ENCODE results near the gene ZNF763.

ZNF763 gene

DNA sequence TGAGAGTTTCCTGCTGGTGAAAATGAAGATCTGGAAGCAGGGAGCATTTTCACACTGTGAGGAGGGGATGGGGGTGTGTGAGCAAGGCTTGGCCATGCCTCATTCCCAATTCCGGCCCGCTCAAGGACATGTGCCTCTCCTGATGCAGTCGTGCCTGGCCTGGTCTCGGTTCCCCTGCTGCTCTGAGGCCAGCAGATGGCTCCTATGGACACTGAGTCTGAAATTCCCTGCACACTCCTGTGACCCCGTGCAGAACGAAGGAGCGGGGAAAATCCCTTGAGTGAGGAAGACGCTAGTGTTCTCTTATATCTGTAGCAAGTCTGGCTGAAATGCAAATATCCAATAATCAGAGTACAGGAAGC lies 363 bp upstream of the ZNF763 start:
- DNase-seq, result no peak
- H3K4me1 ChIP-seq, result peaks cover 0 to 27% (median 14%) of the 10 kb centered on the region in 4 donors
- intact Hi-C loops (cut with DNase I; ENCODE audit: low total_unique reads), result loop anchor here (2.0 kb wide), 3 partner anchors 24 to 176 kb away; partner anchors contain the start of genes ZNF20 and ZNF700

GRCh38 chr19:11970174-11970573 lies 5.3 kb downstream of the ZNF763 start:
- Histone ChIP-seq H3K36me3 (peaks cover 0 to 8% (median 6%) of the 10 kb centered on the region in 3 donors), H3K4me1 (peaks cover 0 to 14% (median 6%) of the 10 kb centered on the region in 4 donors), H3K27ac (no peak overlapping the region), H3K27me3 (no peaks in the 10 kb centered on the region), H3K4me3 (no peak overlapping the region), H3K9me3 (peaks cover 0 to 8% (median 0%) of the 10 kb centered on the region in 3 donors)
- TF ChIP-seq, protein P1, sequence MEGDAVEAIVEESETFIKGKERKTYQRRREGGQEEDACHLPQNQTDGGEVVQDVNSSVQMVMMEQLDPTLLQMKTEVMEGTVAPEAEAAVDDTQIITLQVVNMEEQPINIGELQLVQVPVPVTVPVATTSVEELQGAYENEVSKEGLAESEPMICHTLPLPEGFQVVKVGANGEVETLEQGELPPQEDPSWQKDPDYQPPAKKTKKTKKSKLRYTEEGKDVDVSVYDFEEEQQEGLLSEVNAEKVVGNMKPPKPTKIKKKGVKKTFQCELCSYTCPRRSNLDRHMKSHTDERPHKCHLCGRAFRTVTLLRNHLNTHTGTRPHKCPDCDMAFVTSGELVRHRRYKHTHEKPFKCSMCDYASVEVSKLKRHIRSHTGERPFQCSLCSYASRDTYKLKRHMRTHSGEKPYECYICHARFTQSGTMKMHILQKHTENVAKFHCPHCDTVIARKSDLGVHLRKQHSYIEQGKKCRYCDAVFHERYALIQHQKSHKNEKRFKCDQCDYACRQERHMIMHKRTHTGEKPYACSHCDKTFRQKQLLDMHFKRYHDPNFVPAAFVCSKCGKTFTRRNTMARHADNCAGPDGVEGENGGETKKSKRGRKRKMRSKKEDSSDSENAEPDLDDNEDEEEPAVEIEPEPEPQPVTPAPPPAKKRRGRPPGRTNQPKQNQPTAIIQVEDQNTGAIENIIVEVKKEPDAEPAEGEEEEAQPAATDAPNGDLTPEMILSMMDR (IDR thresholded peaks at IDR 0.05), result no peak
- intact Hi-C loops (cut with DNase I; ENCODE audit: low total_unique reads), result no loop called here
- no peak for DNase-seq

More for the DNA sequence above, 363 bp upstream of the ZNF763 start:
- TF ChIP-seq, protein P1 (IDR thresholded peaks at IDR 0.05), result peak in 1 of 2 experiments; percentile 18
- peak overlapping the region; percentile 59 to 63 for H3K4me3 ChIP-seq
- no peaks in the 10 kb centered on the region for H3K9me3 ChIP-seq
- H3K27me3 ChIP-seq, result no peaks in the 10 kb centered on the region
- H3K27ac ChIP-seq, result peak overlapping the region; percentile 93 to 96
- H3K36me3 ChIP-seq, result no peaks in the 10 kb centered on the region

GRCh38 chr19:11971041-11971440 lies 6.2 kb downstream of the ZNF763 start:
- Histone ChIP-seq H3K9me3 (peaks cover 0 to 13% (median 0%) of the 10 kb centered on the region in 3 donors), H3K27me3 (no peaks in the 10 kb centered on the region), H3K36me3 (peaks cover 0 to 11% (median 6%) of the 10 kb centered on the region in 3 donors), H3K27ac (no peak overlapping the region), H3K4me3 (no peak overlapping the region), H3K4me1 (peaks cover 0 to 6% (median 3%) of the 10 kb centered on the region in 4 donors)
- TF ChIP-seq, protein P1 (IDR thresholded peaks at IDR 0.05), result no peak
- intact Hi-C loops (cut with DNase I; ENCODE audit: low total_unique reads), result no loop called here
- no peak for DNase-seq

- peaks cover 0 to 27% (median 14%) of the 10 kb centered on the region in 3 donors for H3K9me3 ChIP-seq
- no peak overlapping the region for H3K27ac ChIP-seq
- H3K4me3 ChIP-seq, result no peak overlapping the region
- intact Hi-C loops (cut with DNase I; ENCODE audit: low total_unique reads), result no loop called here
- TF ChIP-seq, protein P1 (IDR thresholded peaks at IDR 0.05), result no peak
- peaks cover 18 to 28% (median 24%) of the 10 kb centered on the region in 3 donors for H3K36me3 ChIP-seq
- no peaks in the 10 kb centered on the region for H3K4me1 ChIP-seq
- no peak for DNase-seq
- no peaks in the 10 kb centered on the region for H3K27me3 ChIP-seq
Measured at GRCh38 chr19:11973019-11973810, 8.4 kb downstream of the ZNF763 start.

GRCh38 chr19:11978492-11979100 lies 13.8 kb downstream of the ZNF763 start:
- H3K4me3 ChIP-seq, result no peak overlapping the region
- no peak for DNase-seq
- H3K36me3 ChIP-seq, result peaks cover 37 to 50% (median 48%) of the 10 kb centered on the region in 3 donors
- peaks cover 0 to 71% (median 50%) of the 10 kb centered on the region in 3 donors for H3K9me3 ChIP-seq
- H3K4me1 ChIP-seq, result no peaks in the 10 kb centered on the region
- no peaks in the 10 kb centered on the region for H3K27me3 ChIP-seq
- intact Hi-C loops (cut with DNase I; ENCODE audit: low total_unique reads), result no loop called here
- TF ChIP-seq, protein P1 (IDR thresholded peaks at IDR 0.05), result no peak
- H3K27ac ChIP-seq, result no peak overlapping the region
